HG02870 (cell line): Measurements from ENCODE around the gene TRIM17.

Experiments
- ATAC-seq: cut with Tn5 transposase; IDR thresholded peaks from one replicate; pipeline ENCODE4 v1.9.1; 2021; ENCODE audit warnings: mild to moderate bottlenecking, moderate library complexity; ENCODE audit not compliant: unreplicated experiment

TRIM17 gene

GRCh38 chr1:228358039-228358763 is 58.5 kb downstream of the TRIM17 start:
- ATAC-seq: no peak
